Measurements from ENCODE around the gene NXPE1.
"Not testable (repeated sequence)": the region's sequence is repeated elsewhere in the genome, so short reads cannot be mapped to it uniquely, and the experiment has no call there.

The NXPE1 gene

GRCh38 chr11:114559425-114560310 is at the start of gene NXPE1:
Gene NXPE1 (minus strand): TSS chr11:114559881. CDS start chr11:114551201, 8,680 bp downstream.
- peaks cover 4% of the 10 kb centered on the region for H3K4me1 Mint-ChIP-seq (ENCODE audit: low read depth)
- H3K27me3 Mint-ChIP-seq: no peaks in the 10 kb centered on the region
- H3K36me3 Mint-ChIP-seq (ENCODE audit: low read depth): no peaks in the 10 kb centered on the region
- no peaks in the 10 kb centered on the region for H3K9me3 Mint-ChIP-seq
- H3K27ac Mint-ChIP-seq: no peak within 1 kb of the TSS
- DNase-seq: no peak
- no peak within 1 kb of the TSS for H3K4me3 Mint-ChIP-seq

- no peaks in the 10 kb centered on the region for H3K27me3 Mint-ChIP-seq
- no peak overlapping the region for H3K4me3 Mint-ChIP-seq
- DNase-seq: no peak
- H3K27ac Mint-ChIP-seq: no peak overlapping the region
- H3K9me3 Mint-ChIP-seq: peaks cover 2% of the 10 kb centered on the region
- H3K36me3 Mint-ChIP-seq (ENCODE audit: low read depth): no peaks in the 10 kb centered on the region
- no peaks in the 10 kb centered on the region for H3K4me1 Mint-ChIP-seq (ENCODE audit: low read depth)
These were observed 49.7 kb upstream of the NXPE1 start for GRCh38 chr11:114609429-114609828.

GRCh38 chr11:114608605-114609004 is 48.9 kb upstream of the NXPE1 start:
- not testable (repeated sequence) for H3K4me3 Mint-ChIP-seq; H3K36me3 Mint-ChIP-seq (ENCODE audit: low read depth); H3K4me1 Mint-ChIP-seq (ENCODE audit: low read depth)

GRCh38 chr11:114607753-114608459 is 48.2 kb upstream of the NXPE1 start:
- Mint-ChIP-seq H3K4me3 (no peak overlapping the region), H3K9me3 (peaks cover 2% of the 10 kb centered on the region), H3K36me3 (ENCODE audit: low read depth) (no peaks in the 10 kb centered on the region), H3K27ac (no peak overlapping the region), H3K4me1 (ENCODE audit: low read depth) (no peaks in the 10 kb centered on the region), H3K27me3 (no peaks in the 10 kb centered on the region)
- DNase-seq: no peak

More at GRCh38 chr11:114608605-114609004, 48.9 kb upstream of the NXPE1 start:
- not testable (repeated sequence) for H3K27ac Mint-ChIP-seq, H3K9me3 Mint-ChIP-seq, DNase-seq, H3K27me3 Mint-ChIP-seq

GRCh38 chr11:114606802-114607075 is 47.1 kb upstream of the NXPE1 start:
- not testable (repeated sequence) for H3K27me3 Mint-ChIP-seq; DNase-seq; H3K27ac Mint-ChIP-seq; H3K9me3 Mint-ChIP-seq; H3K4me3 Mint-ChIP-seq; H3K36me3 Mint-ChIP-seq (ENCODE audit: low read depth); H3K4me1 Mint-ChIP-seq (ENCODE audit: low read depth)

GRCh38 chr11:114606003-114606801 is 46.5 kb upstream of the NXPE1 start:
- H3K9me3 Mint-ChIP-seq: peaks cover 2% of the 10 kb centered on the region
- no peak for DNase-seq
- H3K36me3 Mint-ChIP-seq (ENCODE audit: low read depth): no peaks in the 10 kb centered on the region
- no peaks in the 10 kb centered on the region for H3K27me3 Mint-ChIP-seq
- no peak overlapping the region for H3K27ac Mint-ChIP-seq
- H3K4me3 Mint-ChIP-seq: no peak overlapping the region
- no peaks in the 10 kb centered on the region for H3K4me1 Mint-ChIP-seq (ENCODE audit: low read depth)

- DNase-seq: no peak
- H3K27ac Mint-ChIP-seq: no peak overlapping the region
- H3K27me3 Mint-ChIP-seq: no peaks in the 10 kb centered on the region
- H3K9me3 Mint-ChIP-seq: no peaks in the 10 kb centered on the region
- H3K4me1 Mint-ChIP-seq (ENCODE audit: low read depth): no peaks in the 10 kb centered on the region
- H3K36me3 Mint-ChIP-seq (ENCODE audit: low read depth): no peaks in the 10 kb centered on the region
- no peak overlapping the region for H3K4me3 Mint-ChIP-seq
These were observed 45.7 kb upstream of the NXPE1 start for GRCh38 chr11:114605370-114605769.

- H3K4me1 Mint-ChIP-seq (ENCODE audit: low read depth): no peaks in the 10 kb centered on the region
- no peak overlapping the region for H3K27ac Mint-ChIP-seq
- H3K4me3 Mint-ChIP-seq: no peak overlapping the region
- H3K36me3 Mint-ChIP-seq (ENCODE audit: low read depth): no peaks in the 10 kb centered on the region
- H3K27me3 Mint-ChIP-seq: no peaks in the 10 kb centered on the region
- no peak for DNase-seq
- H3K9me3 Mint-ChIP-seq: no peaks in the 10 kb centered on the region
These were observed 45.2 kb upstream of the NXPE1 start for GRCh38 chr11:114604886-114605285.

- no peaks in the 10 kb centered on the region for H3K36me3 Mint-ChIP-seq (ENCODE audit: low read depth)
- DNase-seq: no peak
- H3K4me1 Mint-ChIP-seq (ENCODE audit: low read depth): no peaks in the 10 kb centered on the region
- no peak overlapping the region for H3K27ac Mint-ChIP-seq
- no peaks in the 10 kb centered on the region for H3K9me3 Mint-ChIP-seq
- no peaks in the 10 kb centered on the region for H3K27me3 Mint-ChIP-seq
- H3K4me3 Mint-ChIP-seq: no peak overlapping the region
These were observed 44.6 kb upstream of the NXPE1 start for GRCh38 chr11:114604179-114604813.

GRCh38 chr11:114603151-114603550 is 43.5 kb upstream of the NXPE1 start:
- not testable (repeated sequence) for H3K4me3 Mint-ChIP-seq; H3K27me3 Mint-ChIP-seq; H3K36me3 Mint-ChIP-seq (ENCODE audit: low read depth); H3K4me1 Mint-ChIP-seq (ENCODE audit: low read depth); DNase-seq; H3K27ac Mint-ChIP-seq; H3K9me3 Mint-ChIP-seq

- no peaks in the 10 kb centered on the region for H3K9me3 Mint-ChIP-seq
- peaks cover 3% of the 10 kb centered on the region for H3K27me3 Mint-ChIP-seq
- DNase-seq: no peak
- H3K27ac Mint-ChIP-seq: no peak overlapping the region
- H3K36me3 Mint-ChIP-seq (ENCODE audit: low read depth): no peaks in the 10 kb centered on the region
- no peak overlapping the region for H3K4me3 Mint-ChIP-seq
- no peaks in the 10 kb centered on the region for H3K4me1 Mint-ChIP-seq (ENCODE audit: low read depth)
These were observed 38.8 kb upstream of the NXPE1 start for GRCh38 chr11:114598461-114598860.

- no peaks in the 10 kb centered on the region for H3K36me3 Mint-ChIP-seq (ENCODE audit: low read depth)
- peaks cover 12% of the 10 kb centered on the region for H3K27me3 Mint-ChIP-seq
- no peak overlapping the region for H3K4me3 Mint-ChIP-seq
- no peak for DNase-seq
- no peaks in the 10 kb centered on the region for H3K4me1 Mint-ChIP-seq (ENCODE audit: low read depth)
- no peaks in the 10 kb centered on the region for H3K9me3 Mint-ChIP-seq
- no peak overlapping the region for H3K27ac Mint-ChIP-seq
These were observed 36.7 kb upstream of the NXPE1 start for GRCh38 chr11:114596175-114596919.

GRCh38 chr11:114595571-114595970 is 35.9 kb upstream of the NXPE1 start, which contains the start of gene NXPE4:
Gene NXPE4 (minus strand): TSS chr11:114595786. CDS start chr11:114594759, 1,027 bp downstream.
- Mint-ChIP-seq H3K27ac (no peak within 1 kb of the TSS), H3K27me3 (peaks cover 20% of the 10 kb centered on the region), H3K9me3 (no peaks in the 10 kb centered on the region), H3K4me1 (ENCODE audit: low read depth) (no peaks in the 10 kb centered on the region), H3K36me3 (ENCODE audit: low read depth) (no peaks in the 10 kb centered on the region), H3K4me3 (no peak within 1 kb of the TSS)
- no peak for DNase-seq

GRCh38 chr11:114594703-114595102 is 35.0 kb upstream of the NXPE1 start:
- Mint-ChIP-seq H3K36me3 (ENCODE audit: low read depth) (no peaks in the 10 kb centered on the region), H3K4me3 (no peak overlapping the region)

More at GRCh38 chr11:114594703-114595102, 35.0 kb upstream of the NXPE1 start:
- Mint-ChIP-seq H3K4me1 (ENCODE audit: low read depth) (no peaks in the 10 kb centered on the region), H3K27me3 (peaks cover 20% of the 10 kb centered on the region), H3K27ac (no peak overlapping the region), H3K9me3 (no peaks in the 10 kb centered on the region)
- no peak for DNase-seq

Measured in activated T-cell treated with anti-CD3 and anti-CD28 coated beads, Interleukin-2, amount 50 U/mL, for 24 hours (primary cell).